MCF 10A (cell line): ENCODE measurements around the gene KCTD15. TPM values are rescaled to one million over a fixed set of nuclear protein-coding genes. Genes with fewer than 3 reads are reported as not detected.

Source experiments
- BruUV-seq: library from RNA; stranded (reverse); fragments of 400-500 nt; replicated peaks from 2 replicates; lab custom pipeline; 2021; lab: Mats Ljungman, UMichigan
- CTCF ChIA-PET: fragments of 300-600 bp; sonication (Branson Sonifier 250); formaldehyde crosslinking; extraction: SDS; loops from one replicate; lab custom pipeline; 2021; ENCODE audit warnings: antibody characterized with exemption, inconsistent platforms; lab: Yijun Ruan, JAX
- POLR2A ChIA-PET: fragments of 300-600, 350-650 bp; sonication (Branson Sonifier 250); formaldehyde crosslinking; extraction: SDS; loops from one replicate; lab custom pipeline; 2020; ENCODE audit warnings: antibody characterized with exemption, inconsistent platforms; lab: Yijun Ruan, JAX
- DNase-seq: peaks from one replicate; pipeline ENCODE4 v3.0.0-alpha.2; 2018; ENCODE audit not compliant: unreplicated experiment
- H3K27ac Mint-ChIP-seq: one replicate; pipeline ENCODE4 v1.8.0; 2022; ENCODE audit warnings: mild to moderate bottlenecking, low read depth, mixed read lengths; ENCODE audit not compliant: unreplicated experiment
- H3K27me3 Mint-ChIP-seq: one replicate; pipeline ENCODE4 v1.8.0; 2022; ENCODE audit warnings: mixed read lengths; ENCODE audit not compliant: insufficient read depth, unreplicated experiment
- H3K36me3 Mint-ChIP-seq: one replicate; pipeline ENCODE4 v1.8.0; 2022; ENCODE audit warnings: mild to moderate bottlenecking, moderate library complexity, mixed read lengths; ENCODE audit not compliant: insufficient read depth, unreplicated experiment
- H3K4me1 Mint-ChIP-seq: one replicate; pipeline ENCODE4 v1.8.0; 2022; ENCODE audit warnings: mixed read lengths; ENCODE audit not compliant: insufficient read depth, unreplicated experiment
- H3K4me3 Mint-ChIP-seq: one replicate; pipeline ENCODE4 v1.8.0; 2022; ENCODE audit warnings: mild to moderate bottlenecking, moderate library complexity, mixed read lengths; ENCODE audit not compliant: unreplicated experiment
- H3K9me3 Mint-ChIP-seq: one replicate; pipeline ENCODE4 v1.8.0; 2022; ENCODE audit warnings: mixed read lengths; ENCODE audit not compliant: unreplicated experiment
- CTCF ChIP-seq: fragments of 200-600 bp; IDR thresholded peaks from one replicate; pipeline ENCODE4 v1.8.0; 2022; ENCODE audit warnings: antibody characterized with exemption, mild to moderate bottlenecking; ENCODE audit not compliant: unreplicated experiment
- intact Hi-C: fragments of 100-400 bp; cut with micrococcal nuclease; formaldehyde crosslinking; loops from 2 replicates; pipeline ENCODE4 v1.14.1; 2022
- total RNA-seq: library from RNA; stranded (reverse); gene quantifications from 2 replicates; pipeline ENCODE4 v1.2.3, GENCODE V29; 2022

The KCTD15 gene
- total RNA-seq, 1 experiment from 2014 or later = 53.7 TPM

- Mint-ChIP-seq H3K4me3 (no peak overlapping the region), H3K9me3 (no peaks in the 10 kb centered on the region), H3K27ac (no peak overlapping the region), H3K4me1 (no peaks in the 10 kb centered on the region), H3K36me3 (peaks cover 6% of the 10 kb centered on the region), H3K27me3 (no peaks in the 10 kb centered on the region)
- POLR2A ChIA-PET = no interaction called here
- no peak for TF ChIP-seq CTCF
- BruUV-seq = no TSS peak
- CTCF ChIA-PET = interaction anchor here (1.5 to 2.4 kb wide), 2 partner anchors 11 to 194 kb away, joined by 3 to 12 read pairs; no protein-coding TSS in a partner anchor
- intact Hi-C loops = no loop called here
- DNase-seq = no peak
Measured at GRCh38 chr19:33788676-33789075, 8.0 kb upstream of the KCTD15 start.

GRCh38 chr19:33789344-33789743 lies 7.3 kb upstream of the KCTD15 start:
- CTCF ChIA-PET = interaction anchor here (1.4 to 1.5 kb wide), 2 partner anchors 194 to 209 kb away, joined by 3 to 5 read pairs; no protein-coding TSS in a partner anchor
- Mint-ChIP-seq H3K27ac (no peak overlapping the region), H3K36me3 (peaks cover 6% of the 10 kb centered on the region), H3K9me3 (no peaks in the 10 kb centered on the region), H3K4me3 (no peak overlapping the region), H3K4me1 (no peaks in the 10 kb centered on the region), H3K27me3 (no peaks in the 10 kb centered on the region)
- DNase-seq = no peak
- no TSS peak for BruUV-seq
- no peak for TF ChIP-seq CTCF
- intact Hi-C loops = no loop called here
- POLR2A ChIA-PET = no interaction called here

GRCh38 chr19:33794683-33795369 lies 1.8 kb upstream of the KCTD15 start:
- no peak for DNase-seq
- POLR2A ChIA-PET = interaction anchor here (0.5 to 4.8 kb wide), 8 partner anchors 17 to 1044 kb away, joined by 3 to 47 read pairs (median 3); no protein-coding TSS in a partner anchor
- intact Hi-C loops = loop anchor here (1.0 to 10.0 kb wide), 2 partner anchors 110 to 301 kb away; no protein-coding TSS in a partner anchor
- CTCF ChIA-PET = interaction anchor here (0.6 to 6.3 kb wide), 45 partner anchors 9 to 1847 kb away, joined by 3 to 62 read pairs (median 4); no protein-coding TSS in a partner anchor
- Mint-ChIP-seq H3K9me3 (no peaks in the 10 kb centered on the region), H3K4me1 (no peaks in the 10 kb centered on the region), H3K4me3 (peak overlapping the region; percentile 77), H3K27me3 (no peaks in the 10 kb centered on the region), H3K27ac (peak overlapping the region; percentile 75), H3K36me3 (peaks cover 17% of the 10 kb centered on the region)
- BruUV-seq = TSS peak; percentile 71
- no peak for TF ChIP-seq CTCF
